PFSK-1 (cell line): ENCODE measurements around the gene TXLNG.

Source experiments
- FOXP2 ChIP-seq: optimal IDR thresholded peaks from 2 replicates; pipeline ENCODE3; 2011; ENCODE audit warnings: borderline replicate concordance, control low read depth, inconsistent platforms; ENCODE audit not compliant: insufficient read depth; ENCODE audit errors: extremely low read length, extremely low read depth
- POLR2AphosphoS5 ChIP-seq: IDR thresholded peaks from 2 replicates; pipeline ENCODE4 v1.6.1; 2012; ENCODE audit warnings: low read depth, mild to moderate bottlenecking, control low read depth, low read length, moderate library complexity
- REST ChIP-seq, 2 experiments: IDR thresholded peaks; 2 replicates each; pipeline versions ENCODE4 v1.6.1 to v1.8.0; 2011 to 2012; ENCODE audit warnings: low read depth in 2 of 2, low read length in 2 of 2, control low read depth in 1 of 2, inconsistent platforms in 1 of 2, mild to moderate bottlenecking in 1 of 2, moderate library complexity in 1 of 2; ENCODE audit not compliant: insufficient read depth in 1 of 2
- SIN3A ChIP-seq: IDR thresholded peaks from 2 replicates; pipeline ENCODE4 v1.6.1; 2012; ENCODE audit warnings: mild to moderate bottlenecking, low read length, moderate library complexity, borderline replicate concordance; ENCODE audit not compliant: insufficient read depth
- TAF1 ChIP-seq: IDR thresholded peaks from 2 replicates; pipeline ENCODE4 v1.6.1; 2012; ENCODE audit warnings: low read length, control low read depth, borderline replicate concordance; ENCODE audit not compliant: insufficient read depth

- TF ChIP-seq REST (IDR thresholded peaks at IDR 0.05; ENCODE audit: insufficient read depth in 1 of 2, low read depth in 2 of 2, low read length in 2 of 2) (no peak), POLR2AphosphoS5 (no peak), TAF1 (no peak), SIN3A (no peak), FOXP2 (no peak)
Observed at GRCh38 chrX:16778993-16779392, 7.3 kb upstream of the TXLNG start.
